ENCODE data around the gene PAQR5. TPM values are rescaled to one million over a fixed set of nuclear protein-coding genes. Genes with fewer than 3 reads are reported as not detected.

Gene PAQR5
- total RNA-seq, 1 donor = 1.1 TPM

DNA sequence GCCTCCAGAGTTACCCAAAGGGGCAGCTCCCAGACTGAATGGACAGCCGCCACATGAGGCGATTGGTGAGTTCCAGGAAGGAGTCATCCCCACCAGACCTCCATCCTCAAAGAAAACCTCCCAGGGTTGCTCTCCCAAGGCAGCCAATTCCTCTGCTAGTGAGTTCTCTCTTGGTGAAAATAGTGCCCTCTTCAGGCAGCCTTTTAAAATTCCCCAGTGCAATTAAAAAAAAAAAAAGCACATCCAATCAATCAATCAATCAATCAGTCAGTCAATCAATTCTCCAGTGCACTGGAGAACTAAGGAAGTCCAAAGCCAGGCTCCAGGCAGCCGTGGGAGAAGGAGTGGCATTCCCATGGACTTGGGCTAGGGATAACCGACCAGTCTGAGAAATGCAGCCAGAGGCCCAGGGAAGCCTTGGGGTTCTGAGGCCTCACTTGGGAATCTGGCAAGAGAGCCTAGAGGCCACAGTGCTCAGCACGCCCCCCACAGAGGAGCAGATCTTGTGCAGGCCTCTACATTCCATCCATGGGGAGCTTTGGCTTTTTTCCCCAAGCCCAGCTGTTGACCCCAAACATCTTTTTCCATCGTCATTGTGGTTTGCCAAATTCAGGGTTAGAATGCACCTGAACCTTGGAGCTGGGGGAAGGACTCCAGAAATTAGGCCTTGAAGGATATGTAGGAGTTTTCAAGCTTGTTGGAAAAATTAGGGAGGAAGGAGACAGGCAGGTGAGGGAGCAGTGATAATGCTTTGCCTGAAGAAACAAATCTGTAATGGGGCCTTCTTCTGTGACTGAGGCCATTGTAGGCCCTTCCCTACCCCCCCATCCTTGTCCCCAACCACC is 4.8 kb downstream of the PAQR5 start:
- DNase-seq (ENCODE audit: insufficient read length, low spot score, missing footprints) = peak; percentile 69
- Histone ChIP-seq H3K27ac (ENCODE audit: low read depth, low read length) (peak overlapping the region; percentile 6), H2AFZ (ENCODE audit: low read length) (peak overlapping the region; percentile 19), H3K9me3 (ENCODE audit: low read depth, low read length) (no peaks in the 10 kb centered on the region), H3K4me2 (ENCODE audit: insufficient read depth, low read length) (no peak overlapping the region), H3K79me2 (ENCODE audit: insufficient read depth, low read length) (no peaks in the 10 kb centered on the region), H3K4me3 (ENCODE audit: insufficient read depth, low read length) (no peak overlapping the region), H3K4me1 (ENCODE audit: insufficient read depth, low read length) (peaks cover 31% of the 10 kb centered on the region), H3K27me3 (ENCODE audit: insufficient read depth, low read length) (peaks cover 4% of the 10 kb centered on the region), H4K20me1 (ENCODE audit: insufficient read depth, low read length) (no peaks in the 10 kb centered on the region), H3K36me3 (ENCODE audit: insufficient read depth, low read length) (no peaks in the 10 kb centered on the region)
- peak; percentile 30 for TF ChIP-seq CTCF (IDR thresholded peaks at IDR 0.05; ENCODE audit: extremely low read depth, low read depth, low read length)

DNA sequence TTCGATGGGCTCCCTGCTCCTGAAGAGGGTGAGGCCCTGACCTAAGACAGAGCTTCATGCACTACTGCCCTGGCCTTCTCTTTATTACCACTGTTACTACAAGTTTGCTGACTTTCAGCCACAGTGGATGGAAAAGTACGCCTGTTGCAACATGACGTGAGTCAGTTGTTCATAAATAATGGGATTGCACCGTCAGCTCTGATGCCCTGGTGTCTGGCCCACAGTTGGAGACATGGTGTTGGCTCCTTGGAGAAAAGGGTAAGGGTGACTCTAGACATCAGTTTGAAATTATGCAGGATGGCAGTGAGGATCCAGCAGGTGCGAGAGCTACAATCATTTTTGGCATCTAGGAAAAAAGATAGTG is 5.5 kb downstream of the PAQR5 start:
- Histone ChIP-seq H3K4me2 (ENCODE audit: insufficient read depth, low read length) (no peak overlapping the region), H2AFZ (ENCODE audit: low read length) (peak overlapping the region; percentile 19), H3K36me3 (ENCODE audit: insufficient read depth, low read length) (no peaks in the 10 kb centered on the region), H3K4me1 (ENCODE audit: insufficient read depth, low read length) (peaks cover 31% of the 10 kb centered on the region), H3K27me3 (ENCODE audit: insufficient read depth, low read length) (peaks cover 4% of the 10 kb centered on the region), H3K4me3 (ENCODE audit: insufficient read depth, low read length) (no peak overlapping the region), H3K27ac (ENCODE audit: low read depth, low read length) (peak overlapping the region; percentile 60), H3K79me2 (ENCODE audit: insufficient read depth, low read length) (no peaks in the 10 kb centered on the region), H3K9me3 (ENCODE audit: low read depth, low read length) (no peaks in the 10 kb centered on the region), H4K20me1 (ENCODE audit: insufficient read depth, low read length) (no peaks in the 10 kb centered on the region)
- DNase-seq (ENCODE audit: insufficient read length, low spot score, missing footprints) = peak; percentile 98
- no peak for TF ChIP-seq CTCF (IDR thresholded peaks at IDR 0.05; ENCODE audit: extremely low read depth, low read depth, low read length)

DNA sequence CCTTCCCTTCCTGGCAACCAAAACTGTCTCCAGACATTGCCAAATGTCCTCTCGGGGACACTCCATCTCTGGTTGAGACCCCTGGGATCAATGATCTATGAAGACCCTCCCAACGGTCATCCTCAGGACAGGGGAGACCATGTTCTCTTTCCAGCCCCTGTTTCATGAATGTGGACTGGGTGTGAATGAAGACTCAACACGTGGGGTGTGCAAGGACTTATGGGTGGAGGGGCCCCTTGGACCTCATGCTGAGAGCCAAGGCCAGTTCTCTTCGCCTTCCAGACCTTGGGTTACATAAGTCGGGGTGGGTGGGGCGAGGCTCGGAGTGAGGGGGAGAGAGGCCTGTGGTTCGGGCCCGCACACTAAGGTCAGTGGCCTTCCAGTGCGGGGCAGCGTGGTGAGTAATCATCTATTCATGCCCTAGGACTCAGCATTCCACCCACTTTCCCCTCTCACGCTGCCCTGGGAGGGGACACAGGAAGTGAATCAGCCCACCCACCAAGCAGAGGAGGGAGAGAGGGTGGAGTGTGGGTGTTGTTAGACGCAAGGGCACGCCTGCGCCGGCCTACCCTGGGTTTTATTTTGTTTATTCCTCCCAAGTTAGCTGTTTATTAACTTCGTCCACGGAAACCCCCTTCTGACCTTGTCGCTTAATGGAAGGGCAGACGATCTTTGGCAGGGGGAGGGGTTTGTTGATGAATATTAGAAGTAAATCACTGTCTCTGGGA is 6.7 kb downstream of the PAQR5 start:
- Histone ChIP-seq H4K20me1 (ENCODE audit: insufficient read depth, low read length) (no peaks in the 10 kb centered on the region), H3K79me2 (ENCODE audit: insufficient read depth, low read length) (no peaks in the 10 kb centered on the region), H3K27ac (ENCODE audit: low read depth, low read length) (peak overlapping the region; percentile 80), H3K27me3 (ENCODE audit: insufficient read depth, low read length) (no peaks in the 10 kb centered on the region), H3K4me2 (ENCODE audit: insufficient read depth, low read length) (peak overlapping the region; percentile 37), H3K36me3 (ENCODE audit: insufficient read depth, low read length) (no peaks in the 10 kb centered on the region), H3K4me1 (ENCODE audit: insufficient read depth, low read length) (peaks cover 27% of the 10 kb centered on the region), H3K4me3 (ENCODE audit: insufficient read depth, low read length) (peak overlapping the region; percentile 3), H2AFZ (ENCODE audit: low read length) (peak overlapping the region; percentile 69), H3K9me3 (ENCODE audit: low read depth, low read length) (no peaks in the 10 kb centered on the region)
- DNase-seq (ENCODE audit: insufficient read length, low spot score, missing footprints) = peak; percentile 95
- no peak for TF ChIP-seq CTCF (IDR thresholded peaks at IDR 0.05; ENCODE audit: extremely low read depth, low read depth, low read length)
